HEK293 (cell line): Measurements from ENCODE around the gene CPNE4.

ENCODE experiments used
- CTCF ChIA-PET: fragments of 350-600 bp; formaldehyde crosslinking; extraction: SDS; loops from one replicate; lab custom pipeline; 2021; ENCODE audit warnings: antibody characterized with exemption; lab: Yijun Ruan, JAX
- POLR2A ChIA-PET: fragments of 300-600 bp; formaldehyde crosslinking; extraction: SDS; loops from one replicate; lab custom pipeline; 2020; ENCODE audit warnings: antibody characterized with exemption, inconsistent platforms; lab: Yijun Ruan, JAX
- H3K27ac ChIP-seq: fragments of 200-500 bp; sonication (Bioruptor generic); 2 replicates; pipeline ENCODE4 v1.5.1; 2014; ENCODE audit warnings: low read depth, low read length, control low read depth, inconsistent platforms; ENCODE audit errors: extremely low read depth
- H3K36me3 ChIP-seq, 2 experiments: fragments of 200-500 bp in 1 of 2; sonication (Bioruptor generic) in 1 of 2; 1 replicate in 1 of 2; 2 replicates in 1 of 2; pipeline ENCODE4 v1.5.1; 2014 to 2017; ENCODE audit warnings: inconsistent platforms in 2 of 2, low read length in 2 of 2; ENCODE audit not compliant: control insufficient read depth in 2 of 2, insufficient read depth in 1 of 2
- H3K4me1 ChIP-seq: fragments of 200-500 bp; sonication (Bioruptor generic); 2 replicates; pipeline ENCODE4 v1.5.1; 2014; ENCODE audit warnings: mild to moderate bottlenecking, low read length, inconsistent platforms; ENCODE audit not compliant: control insufficient read depth, insufficient read depth
- H3K4me3 ChIP-seq: 2 replicates; pipeline ENCODE4 v1.5.1; 2011; ENCODE audit warnings: low read depth, mild to moderate bottlenecking, control low read depth, low read length, moderate library complexity
- H3K9me3 ChIP-seq: fragments of 200-500 bp; sonication (Bioruptor generic); 2 replicates; pipeline ENCODE4 v1.5.1; 2014; ENCODE audit warnings: low read depth, low read length, inconsistent platforms; ENCODE audit not compliant: control insufficient read depth, insufficient read depth
- GLIS1 ChIP-seq: fragments of 450-650 bp; formaldehyde crosslinking; IDR thresholded peaks from 2 replicates; pipeline ENCODE4 v1.5.1; 2016; ENCODE audit warnings: missing biosample characterization, missing genetic modification characterization
- IKZF3 ChIP-seq: fragments of 450-650 bp; IDR thresholded peaks from 2 replicates; pipeline ENCODE4 v1.5.0; 2018; ENCODE audit warnings: missing biosample characterization, mild to moderate bottlenecking, missing genetic modification characterization, moderate library complexity
- OVOL3 ChIP-seq: fragments of 450-650 bp; formaldehyde crosslinking; IDR thresholded peaks from 2 replicates; pipeline ENCODE4 v1.5.1; 2016; ENCODE audit warnings: missing biosample characterization, missing genetic modification characterization
- SETDB1 ChIP-seq: IDR thresholded peaks from one replicate; pipeline ENCODE4 v1.6.1; 2017; ENCODE audit warnings: mild to moderate bottlenecking, low read length, moderate library complexity, mixed read lengths; ENCODE audit not compliant: insufficient read length
- SP2 ChIP-seq: fragments of 450-650 bp; formaldehyde crosslinking; IDR thresholded peaks from 2 replicates; pipeline ENCODE4 v1.5.1; 2016; ENCODE audit warnings: missing biosample characterization, missing genetic modification characterization
- TCF7L2 ChIP-seq: IDR thresholded peaks from 2 replicates; pipeline ENCODE4 v1.6.1; 2011; ENCODE audit warnings: low read depth, mild to moderate bottlenecking, inconsistent platforms, low read length, moderate library complexity, borderline replicate concordance
- YY1 ChIP-seq: fragments of 450-650 bp; formaldehyde crosslinking; IDR thresholded peaks from 2 replicates; pipeline ENCODE4 v1.5.1; 2018; ENCODE audit warnings: missing biosample characterization, missing genetic modification characterization
- ZFP69B ChIP-seq: fragments of 450-650 bp; formaldehyde crosslinking; IDR thresholded peaks from 2 replicates; pipeline ENCODE4 v1.5.1; 2016; ENCODE audit warnings: missing biosample characterization, missing genetic modification characterization
- ZNF132 ChIP-seq: fragments of 450-650 bp; formaldehyde crosslinking; IDR thresholded peaks from 2 replicates; pipeline ENCODE4 v1.5.1; 2017; ENCODE audit warnings: missing biosample characterization, missing genetic modification characterization, borderline replicate concordance
- ZNF157 ChIP-seq: fragments of 450-650 bp; formaldehyde crosslinking; IDR thresholded peaks from 2 replicates; pipeline ENCODE4 v1.5.1; 2016; ENCODE audit warnings: missing biosample characterization, missing genetic modification characterization
- ZNF302 ChIP-seq: fragments of 450-650 bp; formaldehyde crosslinking; IDR thresholded peaks from 2 replicates; pipeline ENCODE4 v1.5.1; 2016; ENCODE audit warnings: missing biosample characterization, missing genetic modification characterization, low read depth
- ZNF311 ChIP-seq: fragments of 450-650 bp; formaldehyde crosslinking; IDR thresholded peaks from 2 replicates; pipeline ENCODE4 v1.5.1; 2017; ENCODE audit warnings: missing biosample characterization, missing genetic modification characterization, borderline replicate concordance
- ZNF510 ChIP-seq: fragments of 450-650 bp; formaldehyde crosslinking; IDR thresholded peaks from 2 replicates; pipeline ENCODE4 v1.5.1; 2018; ENCODE audit warnings: mild to moderate bottlenecking, missing genetic modification characterization, missing biosample characterization; ENCODE audit not compliant: insufficient replicate concordance
- ZNF621 ChIP-seq: fragments of 450-650 bp; formaldehyde crosslinking; IDR thresholded peaks from 2 replicates; pipeline ENCODE4 v1.5.1; 2017; ENCODE audit warnings: missing biosample characterization, missing genetic modification characterization
- ZNF623 ChIP-seq: fragments of 450-650 bp; formaldehyde crosslinking; IDR thresholded peaks from 2 replicates; pipeline ENCODE4 v1.5.1; 2016; ENCODE audit warnings: missing biosample characterization, missing genetic modification characterization
- ZNF701 ChIP-seq: fragments of 450-650 bp; formaldehyde crosslinking; IDR thresholded peaks from 2 replicates; pipeline ENCODE4 v1.5.1; 2016; ENCODE audit warnings: missing biosample characterization, missing genetic modification characterization
- ZNF791 ChIP-seq: fragments of 450-650 bp; formaldehyde crosslinking; IDR thresholded peaks from 2 replicates; pipeline ENCODE4 v1.5.1; 2016; ENCODE audit warnings: missing biosample characterization, missing genetic modification characterization
- ZNF837 ChIP-seq: fragments of 450-650 bp; formaldehyde crosslinking; IDR thresholded peaks from 2 replicates; pipeline ENCODE4 v1.5.1; 2016; ENCODE audit warnings: missing biosample characterization, missing genetic modification characterization
- ZSCAN30 ChIP-seq: fragments of 450-650 bp; IDR thresholded peaks from 2 replicates; pipeline ENCODE4 v1.5.1; 2018; ENCODE audit warnings: missing biosample characterization, mild to moderate bottlenecking, missing genetic modification characterization, moderate library complexity
- TF ChIP-seq, protein P1 (sequence below): fragments of 450-650 bp; formaldehyde crosslinking; IDR thresholded peaks from 2 replicates; pipeline ENCODE4 v1.5.1; 2017; ENCODE audit warnings: missing biosample characterization, missing genetic modification characterization
- TF ChIP-seq, protein P2 (sequence below): fragments of 450-650 bp; formaldehyde crosslinking; IDR thresholded peaks from 2 replicates; pipeline ENCODE4 v1.5.1; 2017; ENCODE audit warnings: missing biosample characterization, missing genetic modification characterization
- TF ChIP-seq, protein P3 (sequence below): fragments of 450-650 bp; formaldehyde crosslinking; IDR thresholded peaks from 2 replicates; pipeline ENCODE4 v1.5.1; 2017; ENCODE audit warnings: missing biosample characterization, missing genetic modification characterization
- TF ChIP-seq, protein P4 (sequence below): fragments of 450-650 bp; formaldehyde crosslinking; conservative IDR thresholded peaks from 2 replicates; pipeline ENCODE4 v1.5.1; 2016; ENCODE audit warnings: low read depth, missing biosample characterization, missing genetic modification characterization
- TF ChIP-seq, protein P5 (sequence below): sonication (generic); formaldehyde crosslinking; IDR thresholded peaks from 2 replicates; pipeline ENCODE4 v1.8.1; 2022; ENCODE audit warnings: mild to moderate bottlenecking, moderate library complexity, missing genetic modification reagents

Gene CPNE4

DNA sequence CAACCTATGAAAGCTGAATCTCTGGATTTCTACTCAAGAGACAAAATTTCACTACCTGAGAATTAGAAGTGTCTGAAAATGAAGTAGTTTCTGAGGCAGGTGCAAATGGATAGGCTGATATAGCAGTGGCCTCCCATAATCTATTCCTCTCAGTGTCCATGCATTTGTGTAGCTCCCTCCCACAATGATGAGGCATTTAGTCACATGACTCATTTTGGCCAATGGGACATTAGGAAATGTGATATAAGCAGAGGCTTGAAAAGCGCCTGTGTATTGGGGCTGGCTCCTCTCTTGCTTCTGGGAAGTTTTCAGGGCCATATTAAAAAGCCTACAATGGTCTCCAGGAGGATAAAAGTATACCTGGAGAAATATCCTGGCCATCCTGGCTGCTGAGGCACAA, 452.4 kb downstream of the CPNE4 start (continued):
- TF ChIP-seq ZNF623 (tag by site-specific recombination) (no peak), GLIS1 (no peak)
- TF ChIP-seq, all 188 proteins: peak for 0

DNA sequence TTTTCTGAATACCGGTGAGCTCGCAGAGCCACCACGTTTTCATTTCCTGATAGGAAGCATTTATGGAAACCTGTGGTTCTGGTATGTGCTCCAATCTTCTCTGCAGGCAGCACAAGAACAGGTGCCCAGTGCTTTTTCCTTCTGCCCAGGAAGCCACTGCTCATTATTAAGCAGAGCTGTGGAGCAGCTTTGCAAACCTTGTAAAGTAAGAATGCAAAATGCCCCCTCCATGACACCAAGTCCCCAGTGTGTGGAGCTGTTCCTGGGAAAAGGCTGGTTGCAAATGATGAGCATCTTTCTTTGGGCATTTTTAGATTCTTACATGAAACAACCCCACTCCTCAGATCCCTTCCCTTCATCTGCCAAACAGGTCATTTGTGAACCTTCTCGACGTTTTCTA, 466.4 kb downstream of the CPNE4 start:
- ChIA-PET POLR2A (no interaction called here), CTCF (interaction anchor here (0.6 to 1.2 kb wide), 3 partner anchors 34 to 412 kb away, joined by 3 to 4 read pairs (median 3); no protein-coding TSS in a partner anchor)
- Histone ChIP-seq H3K9me3 (no peaks in the 10 kb centered on the region), H3K36me3 (no peaks in the 10 kb centered on the region), H3K4me1 (no peaks in the 10 kb centered on the region), H3K27ac (no peak overlapping the region), H3K4me3 (no peak overlapping the region)
- TF ChIP-seq ZNF621 (tag by site-specific recombination): no peak
- TF ChIP-seq, protein P1, sequence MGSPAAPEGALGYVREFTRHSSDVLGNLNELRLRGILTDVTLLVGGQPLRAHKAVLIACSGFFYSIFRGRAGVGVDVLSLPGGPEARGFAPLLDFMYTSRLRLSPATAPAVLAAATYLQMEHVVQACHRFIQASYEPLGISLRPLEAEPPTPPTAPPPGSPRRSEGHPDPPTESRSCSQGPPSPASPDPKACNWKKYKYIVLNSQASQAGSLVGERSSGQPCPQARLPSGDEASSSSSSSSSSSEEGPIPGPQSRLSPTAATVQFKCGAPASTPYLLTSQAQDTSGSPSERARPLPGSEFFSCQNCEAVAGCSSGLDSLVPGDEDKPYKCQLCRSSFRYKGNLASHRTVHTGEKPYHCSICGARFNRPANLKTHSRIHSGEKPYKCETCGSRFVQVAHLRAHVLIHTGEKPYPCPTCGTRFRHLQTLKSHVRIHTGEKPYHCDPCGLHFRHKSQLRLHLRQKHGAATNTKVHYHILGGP: no peak
- TF ChIP-seq SETDB1: no peak
- TF ChIP-seq IKZF3 (tag by site-specific recombination): no peak
- TF ChIP-seq, protein P2, sequence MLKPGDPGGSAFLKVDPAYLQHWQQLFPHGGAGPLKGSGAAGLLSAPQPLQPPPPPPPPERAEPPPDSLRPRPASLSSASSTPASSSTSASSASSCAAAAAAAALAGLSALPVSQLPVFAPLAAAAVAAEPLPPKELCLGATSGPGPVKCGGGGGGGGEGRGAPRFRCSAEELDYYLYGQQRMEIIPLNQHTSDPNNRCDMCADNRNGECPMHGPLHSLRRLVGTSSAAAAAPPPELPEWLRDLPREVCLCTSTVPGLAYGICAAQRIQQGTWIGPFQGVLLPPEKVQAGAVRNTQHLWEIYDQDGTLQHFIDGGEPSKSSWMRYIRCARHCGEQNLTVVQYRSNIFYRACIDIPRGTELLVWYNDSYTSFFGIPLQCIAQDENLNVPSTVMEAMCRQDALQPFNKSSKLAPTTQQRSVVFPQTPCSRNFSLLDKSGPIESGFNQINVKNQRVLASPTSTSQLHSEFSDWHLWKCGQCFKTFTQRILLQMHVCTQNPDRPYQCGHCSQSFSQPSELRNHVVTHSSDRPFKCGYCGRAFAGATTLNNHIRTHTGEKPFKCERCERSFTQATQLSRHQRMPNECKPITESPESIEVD (tag by site-specific recombination): no peak
- TF ChIP-seq, protein P3, sequence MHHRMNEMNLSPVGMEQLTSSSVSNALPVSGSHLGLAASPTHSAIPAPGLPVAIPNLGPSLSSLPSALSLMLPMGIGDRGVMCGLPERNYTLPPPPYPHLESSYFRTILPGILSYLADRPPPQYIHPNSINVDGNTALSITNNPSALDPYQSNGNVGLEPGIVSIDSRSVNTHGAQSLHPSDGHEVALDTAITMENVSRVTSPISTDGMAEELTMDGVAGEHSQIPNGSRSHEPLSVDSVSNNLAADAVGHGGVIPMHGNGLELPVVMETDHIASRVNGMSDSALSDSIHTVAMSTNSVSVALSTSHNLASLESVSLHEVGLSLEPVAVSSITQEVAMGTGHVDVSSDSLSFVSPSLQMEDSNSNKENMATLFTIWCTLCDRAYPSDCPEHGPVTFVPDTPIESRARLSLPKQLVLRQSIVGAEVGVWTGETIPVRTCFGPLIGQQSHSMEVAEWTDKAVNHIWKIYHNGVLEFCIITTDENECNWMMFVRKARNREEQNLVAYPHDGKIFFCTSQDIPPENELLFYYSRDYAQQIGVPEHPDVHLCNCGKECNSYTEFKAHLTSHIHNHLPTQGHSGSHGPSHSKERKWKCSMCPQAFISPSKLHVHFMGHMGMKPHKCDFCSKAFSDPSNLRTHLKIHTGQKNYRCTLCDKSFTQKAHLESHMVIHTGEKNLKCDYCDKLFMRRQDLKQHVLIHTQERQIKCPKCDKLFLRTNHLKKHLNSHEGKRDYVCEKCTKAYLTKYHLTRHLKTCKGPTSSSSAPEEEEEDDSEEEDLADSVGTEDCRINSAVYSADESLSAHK (tag by site-specific recombination): no peak
- TF ChIP-seq, protein P4, sequence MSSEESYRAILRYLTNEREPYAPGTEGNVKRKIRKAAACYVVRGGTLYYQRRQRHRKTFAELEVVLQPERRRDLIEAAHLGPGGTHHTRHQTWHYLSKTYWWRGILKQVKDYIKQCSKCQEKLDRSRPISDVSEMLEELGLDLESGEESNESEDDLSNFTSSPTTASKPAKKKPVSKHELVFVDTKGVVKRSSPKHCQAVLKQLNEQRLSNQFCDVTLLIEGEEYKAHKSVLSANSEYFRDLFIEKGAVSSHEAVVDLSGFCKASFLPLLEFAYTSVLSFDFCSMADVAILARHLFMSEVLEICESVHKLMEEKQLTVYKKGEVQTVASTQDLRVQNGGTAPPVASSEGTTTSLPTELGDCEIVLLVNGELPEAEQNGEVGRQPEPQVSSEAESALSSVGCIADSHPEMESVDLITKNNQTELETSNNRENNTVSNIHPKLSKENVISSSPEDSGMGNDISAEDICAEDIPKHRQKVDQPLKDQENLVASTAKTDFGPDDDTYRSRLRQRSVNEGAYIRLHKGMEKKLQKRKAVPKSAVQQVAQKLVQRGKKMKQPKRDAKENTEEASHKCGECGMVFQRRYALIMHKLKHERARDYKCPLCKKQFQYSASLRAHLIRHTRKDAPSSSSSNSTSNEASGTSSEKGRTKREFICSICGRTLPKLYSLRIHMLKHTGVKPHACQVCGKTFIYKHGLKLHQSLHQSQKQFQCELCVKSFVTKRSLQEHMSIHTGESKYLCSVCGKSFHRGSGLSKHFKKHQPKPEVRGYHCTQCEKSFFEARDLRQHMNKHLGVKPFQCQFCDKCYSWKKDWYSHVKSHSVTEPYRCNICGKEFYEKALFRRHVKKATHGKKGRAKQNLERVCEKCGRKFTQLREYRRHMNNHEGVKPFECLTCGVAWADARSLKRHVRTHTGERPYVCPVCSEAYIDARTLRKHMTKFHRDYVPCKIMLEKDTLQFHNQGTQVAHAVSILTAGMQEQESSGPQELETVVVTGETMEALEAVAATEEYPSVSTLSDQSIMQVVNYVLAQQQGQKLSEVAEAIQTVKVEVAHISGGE (tag by site-specific recombination): no peak

DNA sequence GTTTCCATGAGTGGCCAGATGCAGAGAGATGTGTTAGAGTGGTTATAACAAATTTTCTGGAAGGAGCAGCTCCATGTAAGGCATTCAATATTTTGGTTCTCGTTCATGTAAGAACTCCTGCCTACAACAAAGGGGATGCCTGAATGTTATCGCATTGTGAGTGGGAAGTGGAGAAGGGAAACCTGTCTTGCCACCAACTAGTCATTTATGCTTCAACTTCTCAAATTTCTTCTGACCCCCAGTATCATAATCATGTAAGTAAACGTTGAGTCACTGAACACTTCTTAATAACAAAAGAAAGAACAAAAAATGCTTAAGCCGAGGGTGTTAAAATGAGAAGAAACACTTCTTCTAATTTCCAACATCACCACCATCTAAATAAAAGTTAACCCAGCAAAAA, 470.0 kb downstream of the CPNE4 start:
- TF ChIP-seq ZNF791 (no peak), YY1 (no peak), ZSCAN30 (tag by site-specific recombination) (no peak), ZFP69B (no peak), ZNF701 (tag by site-specific recombination) (no peak), OVOL3 (tag by site-specific recombination) (no peak), ZNF311 (tag by site-specific recombination) (no peak), ZNF132 (tag by site-specific recombination) (no peak), ZNF302 (tag by site-specific recombination) (no peak), SP2 (no peak), ZNF837 (tag by site-specific recombination) (no peak), ZNF510 (tag by site-specific recombination) (no peak), TCF7L2 (no peak), ZNF157 (tag by site-specific recombination) (no peak)
- TF ChIP-seq, protein P5, sequence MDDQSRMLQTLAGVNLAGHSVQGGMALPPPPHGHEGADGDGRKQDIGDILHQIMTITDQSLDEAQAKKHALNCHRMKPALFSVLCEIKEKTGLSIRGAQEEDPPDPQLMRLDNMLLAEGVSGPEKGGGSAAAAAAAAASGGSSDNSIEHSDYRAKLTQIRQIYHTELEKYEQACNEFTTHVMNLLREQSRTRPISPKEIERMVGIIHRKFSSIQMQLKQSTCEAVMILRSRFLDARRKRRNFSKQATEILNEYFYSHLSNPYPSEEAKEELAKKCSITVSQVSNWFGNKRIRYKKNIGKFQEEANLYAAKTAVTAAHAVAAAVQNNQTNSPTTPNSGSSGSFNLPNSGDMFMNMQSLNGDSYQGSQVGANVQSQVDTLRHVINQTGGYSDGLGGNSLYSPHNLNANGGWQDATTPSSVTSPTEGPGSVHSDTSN (CRISPR knock-in tag): no peak
- TF ChIP-seq, all 188 proteins: peak for 0
- no peak overlapping the region for H3K27ac ChIP-seq
- no peaks in the 10 kb centered on the region for H3K9me3 ChIP-seq
- POLR2A ChIA-PET: no interaction called here
- no peaks in the 10 kb centered on the region for H3K4me1 ChIP-seq
- H3K4me3 ChIP-seq: no peak overlapping the region
- CTCF ChIA-PET: no interaction called here
- H3K36me3 ChIP-seq: no peaks in the 10 kb centered on the region
